CD4-positive, alpha-beta T cell (primary cell): Measurements from ENCODE around the gene RFPL3. TPM values are rescaled to one million over a fixed set of nuclear protein-coding genes. Genes with fewer than 3 reads are reported as not detected.
A peak's percentile ranks its signal among the peaks of the same experiment; 100 is the strongest.

ENCODE experiments used
- ATAC-seq: fragments of 200-7000 bp; cut with Tn5 transposase; one replicate; pipeline ENCODE4 v1.10.0; 2022; ENCODE audit warnings: mild to moderate bottlenecking; ENCODE audit not compliant: poor library complexity
- CTCF ChIA-PET: fragments of 350-600 bp; sonication (Branson Sonifier 250); formaldehyde crosslinking; loops from one replicate; lab custom pipeline; 2021; ENCODE audit warnings: antibody characterized with exemption, inconsistent platforms; lab: Charles Lee
- POLR2A ChIA-PET: fragments of 350-600 bp; sonication (Branson Sonifier 250); formaldehyde crosslinking; loops from one replicate; lab custom pipeline; 2021; ENCODE audit warnings: antibody characterized with exemption, inconsistent platforms; lab: Charles Lee
- DNase-seq, 14 experiments: peaks; one replicate each; pipeline ENCODE4 v3.0.0-alpha.2; 2013 to 2020; ENCODE audit warnings: mixed read lengths in 2 of 14
- H3K27ac ChIP-seq, 2 donors: one replicate each; pipeline versions ENCODE4 v1.5.1 to v1.7.0; 2013; ENCODE audit warnings: low read length in 2 of 2, low read depth in 1 of 2, mild to moderate bottlenecking in 1 of 2
- H3K27me3 ChIP-seq, 2 experiments: 1 replicate in 1 of 2; 2 replicates in 1 of 2; pipeline versions ENCODE4 v1.6.1 to v1.7.0; 2013; ENCODE audit warnings: low read length in 2 of 2, control low read depth in 1 of 2, mild to moderate bottlenecking in 1 of 2, moderate library complexity in 1 of 2; ENCODE audit not compliant: insufficient read depth in 2 of 2, control insufficient read depth in 1 of 2
- H3K36me3 ChIP-seq: one replicate; pipeline ENCODE4 v1.6.1; 2013; ENCODE audit warnings: low read length, control low read depth; ENCODE audit not compliant: insufficient read depth
- H3K4me1 ChIP-seq: one replicate; pipeline ENCODE4 v1.6.1; 2013; ENCODE audit warnings: low read length, control low read depth; ENCODE audit not compliant: insufficient read depth
- H3K4me3 ChIP-seq: one replicate; pipeline ENCODE4 v1.5.1; 2013; ENCODE audit warnings: mild to moderate bottlenecking, low read length, moderate library complexity
- H3K9me3 ChIP-seq, 2 experiments: 1 replicate in 1 of 2; 2 replicates in 1 of 2; pipeline versions ENCODE4 v1.6.1 to v1.7.0; 2013; ENCODE audit warnings: low read length in 2 of 2, mild to moderate bottlenecking in 2 of 2, control low read depth in 1 of 2, moderate library complexity in 1 of 2; ENCODE audit not compliant: control insufficient read depth in 1 of 2, insufficient read depth in 1 of 2
- H3K27ac Mint-ChIP-seq: one replicate; pipeline ENCODE4 v1.8.0; 2020; ENCODE audit warnings: mixed read lengths
- H3K27me3 Mint-ChIP-seq: one replicate; pipeline ENCODE4 v1.8.0; 2021; ENCODE audit warnings: mixed read lengths
- H3K36me3 Mint-ChIP-seq: one replicate; pipeline ENCODE4 v1.8.0; 2021; ENCODE audit warnings: low read depth, mixed read lengths
- H3K4me1 Mint-ChIP-seq: one replicate; pipeline ENCODE4 v1.8.0; 2021; ENCODE audit warnings: low read depth, mixed read lengths
- H3K4me3 Mint-ChIP-seq: one replicate; pipeline ENCODE4 v1.8.0; 2020; ENCODE audit warnings: mild to moderate bottlenecking, mixed read lengths
- H3K9me3 Mint-ChIP-seq: one replicate; pipeline ENCODE4 v1.8.0; 2020; ENCODE audit warnings: mixed read lengths
- intact Hi-C, 2 experiments: fragments of 100-400 bp; cut with DNase I in 1 of 2; cut with micrococcal nuclease in 1 of 2; formaldehyde crosslinking; loops; one replicate each; pipeline versions ENCODE4 v1.15.1 to v1.9.0; 2023 to 2025; cut with DNase I, micrococcal nuclease
- total RNA-seq, 174 experiments: library from RNA in 2 of 174; stranded (reverse) in 2 of 174; gene quantifications; one replicate each; pipeline ENCODE4 v1.2.3 and lab custom pipeline; 2021 to 2026
- TF ChIP-seq, protein P1 (sequence below): fragments of 200-600 bp; IDR thresholded peaks from one replicate; pipeline ENCODE4 v1.8.0; 2022; ENCODE audit warnings: antibody characterized with exemption, mild to moderate bottlenecking

Gene RFPL3
- total RNA-seq, 2 experiments from 2014 or later, result not detected

DNA sequence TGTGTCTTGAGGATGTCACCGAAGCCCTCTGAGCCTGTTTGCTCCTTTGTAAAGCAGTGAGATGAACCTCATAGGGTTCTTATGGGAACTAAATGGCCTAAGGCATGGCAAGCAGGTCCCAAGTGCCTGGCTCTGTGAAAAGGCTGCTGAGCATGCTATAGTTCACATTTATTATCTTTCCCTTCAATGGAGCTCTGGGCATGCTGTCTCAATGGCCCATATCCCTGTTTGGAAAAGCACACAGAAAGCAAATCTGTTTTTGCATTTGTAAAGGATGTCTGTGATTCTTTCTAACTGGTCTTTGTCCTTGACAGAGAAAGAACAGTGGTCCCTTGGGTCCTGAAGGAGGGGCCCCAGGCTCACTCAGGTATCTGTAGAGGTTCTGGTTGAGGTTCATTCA is 28.0 kb downstream of the RFPL3 start:
- Mint-ChIP-seq H3K4me1 (no peaks in the 10 kb centered on the region), H3K27ac (no peak overlapping the region)

DNA sequence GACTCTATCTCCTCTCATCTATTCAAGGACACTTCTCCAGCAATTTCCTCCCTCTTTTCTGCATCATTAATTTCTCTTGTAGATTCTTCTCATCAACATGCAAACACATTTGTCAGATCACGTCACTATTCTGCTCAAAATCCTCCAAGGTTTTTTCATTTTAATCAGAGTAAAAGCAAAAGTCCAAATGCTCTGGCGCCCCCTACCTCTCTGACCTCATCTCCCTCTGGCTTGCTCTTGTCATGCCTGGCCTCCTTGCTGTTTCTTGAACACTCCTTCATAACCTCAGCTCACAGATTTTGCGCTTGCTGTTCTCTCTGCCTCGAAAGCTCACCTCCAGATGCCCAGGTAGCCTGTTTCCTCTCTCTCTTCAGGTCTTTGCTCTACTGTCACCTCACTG is 32.0 kb downstream of the RFPL3 start:
- no peaks in the 10 kb centered on the region for H3K4me1 ChIP-seq
- DNase-seq (peak in 4 of 14 experiments; percentile 11 to 26 (median 20)), ATAC-seq (no peak)
- H3K9me3 ChIP-seq, result no peaks in the 10 kb centered on the region
- POLR2A ChIA-PET, result interaction anchor here (0.8 kb wide), 1 partner anchor 22 kb away, joined by 5 read pairs; the partner anchor contains the start of gene RTCB
- intact Hi-C loops, result no loop called here
- no peaks in the 10 kb centered on the region for H3K4me1 Mint-ChIP-seq
- H3K27me3 ChIP-seq, result no peaks in the 10 kb centered on the region
- H3K27ac ChIP-seq, result no peak overlapping the region
- H3K27ac Mint-ChIP-seq, result no peak overlapping the region
- H3K4me3 ChIP-seq, result no peak overlapping the region
- peaks cover 79% of the 10 kb centered on the region for H3K36me3 Mint-ChIP-seq
- H3K9me3 Mint-ChIP-seq, result no peaks in the 10 kb centered on the region
- H3K4me3 Mint-ChIP-seq, result no peak overlapping the region
- TF ChIP-seq, protein P1, sequence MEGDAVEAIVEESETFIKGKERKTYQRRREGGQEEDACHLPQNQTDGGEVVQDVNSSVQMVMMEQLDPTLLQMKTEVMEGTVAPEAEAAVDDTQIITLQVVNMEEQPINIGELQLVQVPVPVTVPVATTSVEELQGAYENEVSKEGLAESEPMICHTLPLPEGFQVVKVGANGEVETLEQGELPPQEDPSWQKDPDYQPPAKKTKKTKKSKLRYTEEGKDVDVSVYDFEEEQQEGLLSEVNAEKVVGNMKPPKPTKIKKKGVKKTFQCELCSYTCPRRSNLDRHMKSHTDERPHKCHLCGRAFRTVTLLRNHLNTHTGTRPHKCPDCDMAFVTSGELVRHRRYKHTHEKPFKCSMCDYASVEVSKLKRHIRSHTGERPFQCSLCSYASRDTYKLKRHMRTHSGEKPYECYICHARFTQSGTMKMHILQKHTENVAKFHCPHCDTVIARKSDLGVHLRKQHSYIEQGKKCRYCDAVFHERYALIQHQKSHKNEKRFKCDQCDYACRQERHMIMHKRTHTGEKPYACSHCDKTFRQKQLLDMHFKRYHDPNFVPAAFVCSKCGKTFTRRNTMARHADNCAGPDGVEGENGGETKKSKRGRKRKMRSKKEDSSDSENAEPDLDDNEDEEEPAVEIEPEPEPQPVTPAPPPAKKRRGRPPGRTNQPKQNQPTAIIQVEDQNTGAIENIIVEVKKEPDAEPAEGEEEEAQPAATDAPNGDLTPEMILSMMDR, result peak; percentile 12
- CTCF ChIA-PET, result no interaction called here
- H3K27me3 Mint-ChIP-seq, result no peaks in the 10 kb centered on the region
- peaks cover 68% of the 10 kb centered on the region for H3K36me3 ChIP-seq

More for the DNA sequence above, 28.0 kb downstream of the RFPL3 start:
- DNase-seq, result no peak
- ChIA-PET POLR2A (no interaction called here), CTCF (interaction anchor here (1.1 kb wide), 1 partner anchor 850 kb away, joined by 3 read pairs; no protein-coding TSS in a partner anchor)
- Mint-ChIP-seq H3K9me3 (no peaks in the 10 kb centered on the region), H3K36me3 (peaks cover 45% of the 10 kb centered on the region), H3K27me3 (no peaks in the 10 kb centered on the region), H3K4me3 (no peak overlapping the region)
- Histone ChIP-seq H3K27me3 (no peaks in the 10 kb centered on the region), H3K27ac (no peak overlapping the region), H3K4me1 (no peaks in the 10 kb centered on the region), H3K9me3 (no peaks in the 10 kb centered on the region), H3K4me3 (no peak overlapping the region), H3K36me3 (peaks cover 32% of the 10 kb centered on the region)
- TF ChIP-seq, protein P1, result no peak
- ATAC-seq, result no peak
- intact Hi-C loops, result no loop called here

DNA sequence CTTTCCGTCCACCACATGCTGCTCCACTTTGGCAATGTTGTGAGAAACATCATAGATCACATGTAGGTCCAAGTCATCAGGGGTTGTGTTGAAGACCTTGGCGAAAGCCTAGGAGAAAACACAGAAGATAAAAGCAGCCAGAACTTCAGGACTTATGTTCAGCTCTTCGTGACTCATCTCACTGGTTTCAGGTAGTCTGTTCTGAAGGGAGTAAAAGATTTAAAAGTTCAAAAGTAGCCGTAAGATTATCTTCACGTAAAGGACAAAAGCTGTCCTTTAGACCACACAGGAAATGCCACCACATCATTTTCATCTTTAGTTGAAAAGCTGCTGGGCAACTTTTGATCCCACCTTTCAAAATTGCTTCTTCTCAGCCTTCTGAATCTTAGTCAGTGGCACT is 37.4 kb downstream of the RFPL3 start:
- Mint-ChIP-seq H3K36me3 (peaks cover 94% of the 10 kb centered on the region), H3K27ac (no peak overlapping the region), H3K9me3 (no peaks in the 10 kb centered on the region), H3K27me3 (no peaks in the 10 kb centered on the region), H3K4me1 (no peaks in the 10 kb centered on the region), H3K4me3 (no peak overlapping the region)
- Histone ChIP-seq H3K36me3 (peaks cover 90% of the 10 kb centered on the region), H3K27ac (no peak overlapping the region), H3K4me1 (no peaks in the 10 kb centered on the region), H3K27me3 (no peaks in the 10 kb centered on the region), H3K4me3 (no peak overlapping the region), H3K9me3 (no peaks in the 10 kb centered on the region)
- ChIA-PET POLR2A (no interaction called here), CTCF (no interaction called here)
- intact Hi-C loops, result no loop called here
- DNase-seq, result no peak
- TF ChIP-seq, protein P1, result no peak
- ATAC-seq, result no peak
